Ishikawa (cell line): ENCODE data around the gene LHPP.
A peak's percentile ranks its signal among the peaks of the same experiment; 100 is the strongest.

ENCODE experiments used
- CEBPB ChIP-seq: IDR thresholded peaks from 2 replicates; pipeline ENCODE4 v1.6.1; 2012
- CREB1 ChIP-seq: IDR thresholded peaks from 2 replicates; pipeline ENCODE4 v1.6.1; 2012; ENCODE audit warnings: low read depth
- EGR1 ChIP-seq: IDR thresholded peaks from 2 replicates; pipeline ENCODE4 v1.6.1; 2012
- EP300 ChIP-seq: IDR thresholded peaks from 2 replicates; pipeline ENCODE4 v1.6.1; 2012; ENCODE audit warnings: borderline replicate concordance
- FOXM1 ChIP-seq: IDR thresholded peaks from 2 replicates; pipeline ENCODE4 v1.6.1; 2012; ENCODE audit warnings: low read depth, borderline replicate concordance
- NFIC ChIP-seq: IDR thresholded peaks from 2 replicates; pipeline ENCODE4 v1.6.1; 2012
- RAD21 ChIP-seq: IDR thresholded peaks from 2 replicates; pipeline ENCODE4 v1.6.1; 2012; ENCODE audit warnings: low read depth
- TAF1 ChIP-seq: IDR thresholded peaks from 2 replicates; pipeline ENCODE4 v1.6.1; 2012; ENCODE audit warnings: low read depth, mild to moderate bottlenecking
- TCF12 ChIP-seq: IDR thresholded peaks from 2 replicates; pipeline ENCODE4 v1.6.1; 2012; ENCODE audit warnings: low read depth
- TEAD4 ChIP-seq: IDR thresholded peaks from 2 replicates; pipeline ENCODE4 v1.6.1; 2012
- YY1 ChIP-seq: IDR thresholded peaks from 2 replicates; pipeline ENCODE4 v1.6.1; 2012; ENCODE audit warnings: low read depth
- ZBTB7A ChIP-seq: IDR thresholded peaks from 2 replicates; pipeline ENCODE4 v1.6.1; 2012; ENCODE audit warnings: low read depth
- TF ChIP-seq, protein P1 (sequence below): IDR thresholded peaks from 2 replicates; pipeline ENCODE4 v1.6.1; 2012
- TF ChIP-seq, protein P2 (sequence below): IDR thresholded peaks from 2 replicates; pipeline ENCODE4 v1.6.1; 2012; ENCODE audit warnings: low read depth, mild to moderate bottlenecking
- TF ChIP-seq, protein P3 (sequence below): IDR thresholded peaks from 2 replicates; pipeline ENCODE4 v1.6.1; 2012

Gene LHPP

DNA sequence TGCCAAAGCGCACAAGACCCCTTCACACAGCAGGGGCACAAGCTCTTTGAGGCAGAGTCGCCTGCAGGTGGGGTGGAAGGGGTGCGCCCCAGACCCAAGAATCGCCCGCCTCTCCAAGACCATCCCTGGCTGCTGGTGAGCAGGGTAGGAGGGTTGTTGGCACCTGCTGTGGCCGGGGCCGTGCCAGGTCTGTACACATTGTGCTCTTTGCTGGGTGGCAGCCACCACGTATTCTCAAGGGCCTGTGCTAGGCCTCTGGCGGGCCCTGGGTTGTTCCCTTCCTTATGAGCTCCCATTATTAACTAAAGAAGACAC lies 84.4 kb downstream of the LHPP start:
- TF ChIP-seq, protein P1, sequence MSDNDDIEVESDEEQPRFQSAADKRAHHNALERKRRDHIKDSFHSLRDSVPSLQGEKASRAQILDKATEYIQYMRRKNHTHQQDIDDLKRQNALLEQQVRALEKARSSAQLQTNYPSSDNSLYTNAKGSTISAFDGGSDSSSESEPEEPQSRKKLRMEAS: no peak
- no peak for TF ChIP-seq CREB1
- TF ChIP-seq YY1: no peak
- TF ChIP-seq TEAD4: no peak
- no peak for TF ChIP-seq ZBTB7A
- TF ChIP-seq, protein P2, sequence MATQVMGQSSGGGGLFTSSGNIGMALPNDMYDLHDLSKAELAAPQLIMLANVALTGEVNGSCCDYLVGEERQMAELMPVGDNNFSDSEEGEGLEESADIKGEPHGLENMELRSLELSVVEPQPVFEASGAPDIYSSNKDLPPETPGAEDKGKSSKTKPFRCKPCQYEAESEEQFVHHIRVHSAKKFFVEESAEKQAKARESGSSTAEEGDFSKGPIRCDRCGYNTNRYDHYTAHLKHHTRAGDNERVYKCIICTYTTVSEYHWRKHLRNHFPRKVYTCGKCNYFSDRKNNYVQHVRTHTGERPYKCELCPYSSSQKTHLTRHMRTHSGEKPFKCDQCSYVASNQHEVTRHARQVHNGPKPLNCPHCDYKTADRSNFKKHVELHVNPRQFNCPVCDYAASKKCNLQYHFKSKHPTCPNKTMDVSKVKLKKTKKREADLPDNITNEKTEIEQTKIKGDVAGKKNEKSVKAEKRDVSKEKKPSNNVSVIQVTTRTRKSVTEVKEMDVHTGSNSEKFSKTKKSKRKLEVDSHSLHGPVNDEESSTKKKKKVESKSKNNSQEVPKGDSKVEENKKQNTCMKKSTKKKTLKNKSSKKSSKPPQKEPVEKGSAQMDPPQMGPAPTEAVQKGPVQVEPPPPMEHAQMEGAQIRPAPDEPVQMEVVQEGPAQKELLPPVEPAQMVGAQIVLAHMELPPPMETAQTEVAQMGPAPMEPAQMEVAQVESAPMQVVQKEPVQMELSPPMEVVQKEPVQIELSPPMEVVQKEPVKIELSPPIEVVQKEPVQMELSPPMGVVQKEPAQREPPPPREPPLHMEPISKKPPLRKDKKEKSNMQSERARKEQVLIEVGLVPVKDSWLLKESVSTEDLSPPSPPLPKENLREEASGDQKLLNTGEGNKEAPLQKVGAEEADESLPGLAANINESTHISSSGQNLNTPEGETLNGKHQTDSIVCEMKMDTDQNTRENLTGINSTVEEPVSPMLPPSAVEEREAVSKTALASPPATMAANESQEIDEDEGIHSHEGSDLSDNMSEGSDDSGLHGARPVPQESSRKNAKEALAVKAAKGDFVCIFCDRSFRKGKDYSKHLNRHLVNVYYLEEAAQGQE: no peak
- no peak for TF ChIP-seq TCF12

DNA sequence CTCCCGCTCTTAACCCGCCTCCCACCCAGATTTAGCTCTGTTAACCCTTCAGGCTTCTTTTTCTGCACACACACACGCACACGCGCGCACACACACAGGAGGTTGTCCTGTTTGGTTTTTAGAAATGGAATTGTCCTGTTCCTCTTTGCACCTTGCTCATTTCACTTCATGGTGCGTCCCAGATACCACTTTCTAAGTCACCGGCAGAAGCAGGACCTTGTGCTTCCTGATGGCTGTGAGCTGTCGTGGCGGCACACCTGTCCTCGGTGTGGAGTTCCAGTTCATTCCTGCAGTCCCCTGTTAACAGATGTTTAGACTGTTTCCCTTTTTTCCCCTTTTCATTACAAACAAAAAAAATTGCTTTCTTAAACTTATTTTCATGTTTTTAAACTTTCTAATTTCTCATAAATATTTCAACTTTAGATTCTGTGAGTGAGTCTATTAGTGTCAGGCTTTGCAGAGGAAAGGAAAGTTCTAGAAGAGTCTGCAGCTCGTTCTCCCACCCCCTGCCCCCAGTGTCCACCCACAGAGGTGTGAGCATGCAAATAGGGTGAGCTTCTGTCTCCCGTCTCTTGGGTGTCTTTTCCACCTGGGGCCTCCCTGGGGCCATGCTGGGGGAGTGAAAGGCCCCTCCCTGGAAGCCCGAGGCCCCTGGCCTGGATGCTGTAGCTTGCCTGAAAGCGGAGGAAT lies 85.5 kb downstream of the LHPP start:
- no peak for TF ChIP-seq CEBPB
- TF ChIP-seq, protein P3, sequence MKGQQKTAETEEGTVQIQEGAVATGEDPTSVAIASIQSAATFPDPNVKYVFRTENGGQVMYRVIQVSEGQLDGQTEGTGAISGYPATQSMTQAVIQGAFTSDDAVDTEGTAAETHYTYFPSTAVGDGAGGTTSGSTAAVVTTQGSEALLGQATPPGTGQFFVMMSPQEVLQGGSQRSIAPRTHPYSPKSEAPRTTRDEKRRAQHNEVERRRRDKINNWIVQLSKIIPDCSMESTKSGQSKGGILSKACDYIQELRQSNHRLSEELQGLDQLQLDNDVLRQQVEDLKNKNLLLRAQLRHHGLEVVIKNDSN: no peak
- TF ChIP-seq, protein P2: no peak
- TF ChIP-seq FOXM1: no peak
- TF ChIP-seq ZBTB7A: no peak
- TF ChIP-seq YY1: no peak
- TF ChIP-seq, protein P1: no peak
- TF ChIP-seq EGR1: no peak
- no peak for TF ChIP-seq CREB1
- no peak for TF ChIP-seq RAD21
- TF ChIP-seq TEAD4: no peak
- no peak for TF ChIP-seq NFIC
- no peak for TF ChIP-seq EP300
- TF ChIP-seq TCF12: no peak
- no peak for TF ChIP-seq TAF1

DNA sequence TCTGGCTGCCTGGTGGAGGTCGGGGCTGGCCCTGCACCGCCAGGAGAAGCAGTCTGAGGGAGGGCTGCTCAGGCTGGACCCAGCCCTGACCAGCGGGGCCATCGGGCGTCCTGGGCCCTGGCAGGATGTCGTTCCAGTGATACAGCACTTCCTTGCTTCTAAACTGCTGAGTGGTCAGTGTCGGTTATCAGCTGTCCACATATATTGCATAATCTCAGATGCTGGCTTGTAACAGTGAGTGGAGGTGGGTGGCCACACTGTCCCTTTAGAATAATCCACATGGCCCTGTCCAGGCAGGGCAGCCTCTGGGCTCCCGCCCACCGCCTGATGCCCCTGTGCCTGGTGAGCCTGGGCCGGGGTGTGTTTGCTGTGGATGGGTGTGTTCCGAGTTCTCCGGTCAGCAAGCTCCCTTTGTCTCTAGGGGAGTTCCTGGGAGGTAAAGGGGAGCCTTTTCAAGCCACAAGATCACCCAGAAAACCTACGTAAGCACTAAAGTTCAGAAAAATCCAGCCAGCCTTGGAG lies 86.1 kb downstream of the LHPP start:
- TF ChIP-seq RAD21 (no peak), CEBPB (peak; percentile 43; the same call in 1 of the 2 replicates)

DNA sequence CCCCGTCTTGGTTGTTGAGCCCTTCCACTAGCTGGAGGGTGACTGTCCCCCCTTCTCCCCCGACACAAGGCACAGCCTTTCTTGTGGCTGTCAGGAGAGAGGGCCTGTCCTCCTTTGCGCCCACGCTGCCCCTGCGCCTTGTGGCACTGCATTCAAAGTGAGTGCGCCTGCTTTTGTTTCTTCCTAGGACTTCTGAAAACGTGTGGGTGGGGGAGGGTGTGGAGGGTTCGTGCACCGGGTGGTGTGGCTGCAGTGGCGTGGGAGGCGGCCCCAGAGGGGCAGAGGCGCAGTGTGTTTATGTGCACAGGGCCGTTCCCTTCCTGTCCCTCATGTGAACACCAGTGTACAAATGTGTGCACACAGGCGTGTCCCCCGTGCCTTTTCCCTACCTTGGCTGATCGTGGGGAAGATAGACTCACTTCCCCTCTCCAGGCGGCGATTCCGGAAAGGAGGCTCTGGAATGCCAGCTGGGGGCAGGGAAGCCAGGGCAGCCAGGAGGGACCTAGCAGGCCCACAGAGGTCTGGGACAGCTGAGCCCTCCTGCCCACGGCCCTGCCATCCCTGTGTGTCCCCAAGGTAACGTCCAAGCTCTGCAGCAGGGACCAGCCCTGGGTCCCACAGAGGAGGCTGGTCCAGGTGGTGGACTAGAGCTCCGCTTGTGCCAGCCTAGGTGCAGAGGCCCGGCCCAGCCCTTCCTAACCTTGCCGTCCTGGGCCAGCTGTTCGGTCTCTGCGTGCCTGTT lies 88.8 kb downstream of the LHPP start:
- TF ChIP-seq TCF12: no peak
- no peak for TF ChIP-seq RAD21
- TF ChIP-seq NFIC: no peak
- TF ChIP-seq, protein P1: no peak
- TF ChIP-seq, protein P2: no peak
- no peak for TF ChIP-seq YY1
- TF ChIP-seq EGR1: no peak
- no peak for TF ChIP-seq ZBTB7A
- TF ChIP-seq EP300: no peak
- TF ChIP-seq, protein P3: no peak
- TF ChIP-seq CEBPB: no peak
